NK-92 (cell line): ENCODE results near the gene CCDC92.

Experiments used
- DNase-seq: peaks from one replicate; lab custom pipeline; 2025; ENCODE audit not compliant: unreplicated experiment; lab: John Stamatoyannopoulos, UW

The CCDC92 gene, protein sequence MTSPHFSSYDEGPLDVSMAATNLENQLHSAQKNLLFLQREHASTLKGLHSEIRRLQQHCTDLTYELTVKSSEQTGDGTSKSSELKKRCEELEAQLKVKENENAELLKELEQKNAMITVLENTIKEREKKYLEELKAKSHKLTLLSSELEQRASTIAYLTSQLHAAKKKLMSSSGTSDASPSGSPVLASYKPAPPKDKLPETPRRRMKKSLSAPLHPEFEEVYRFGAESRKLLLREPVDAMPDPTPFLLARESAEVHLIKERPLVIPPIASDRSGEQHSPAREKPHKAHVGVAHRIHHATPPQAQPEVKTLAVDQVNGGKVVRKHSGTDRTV

GRCh38 chr12:123972457-123973401 is at the start of gene CCDC92, which contains the start of gene ZNF664:
CCDC92 (minus strand) TSS chr12:123972831; CDS start chr12:123944305, 28,526 bp downstream.
ZNF664 (plus strand) TSS chr12:123973215; CDS start chr12:124012145, 38,930 bp downstream.
- peak; percentile 30 for DNase-seq

DNA sequence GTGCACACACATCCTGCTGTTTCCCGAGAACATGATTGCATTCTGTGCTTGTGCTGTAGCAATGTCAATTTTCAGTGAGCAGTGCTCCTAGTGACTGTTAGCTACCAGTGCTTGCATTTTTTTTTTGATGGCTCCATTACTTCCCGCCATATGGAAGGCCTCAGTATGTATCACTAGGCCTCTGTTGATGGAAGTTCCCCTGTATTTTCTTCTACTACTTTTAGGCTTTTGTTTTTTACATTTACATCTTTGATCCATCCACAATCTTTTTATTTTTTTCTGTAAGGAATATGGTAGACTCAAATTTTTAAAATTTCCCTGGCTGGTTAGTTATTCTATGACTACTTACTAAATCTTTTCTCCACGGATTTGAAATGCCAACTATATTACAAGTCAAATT is 49.5 kb upstream of the CCDC92 start:
- no peak for DNase-seq

- DNase-seq = no peak
These were observed 48.4 kb upstream of the CCDC92 start for GRCh38 chr12:124021007-124021406.

- DNase-seq = no peak
These were observed 47.9 kb upstream of the CCDC92 start for GRCh38 chr12:124020514-124020949.

GRCh38 chr12:124019115-124019514 is 46.5 kb upstream of the CCDC92 start:
- no peak for DNase-seq

GRCh38 chr12:124018539-124018938 is 45.9 kb upstream of the CCDC92 start:
- DNase-seq = no peak

DNA sequence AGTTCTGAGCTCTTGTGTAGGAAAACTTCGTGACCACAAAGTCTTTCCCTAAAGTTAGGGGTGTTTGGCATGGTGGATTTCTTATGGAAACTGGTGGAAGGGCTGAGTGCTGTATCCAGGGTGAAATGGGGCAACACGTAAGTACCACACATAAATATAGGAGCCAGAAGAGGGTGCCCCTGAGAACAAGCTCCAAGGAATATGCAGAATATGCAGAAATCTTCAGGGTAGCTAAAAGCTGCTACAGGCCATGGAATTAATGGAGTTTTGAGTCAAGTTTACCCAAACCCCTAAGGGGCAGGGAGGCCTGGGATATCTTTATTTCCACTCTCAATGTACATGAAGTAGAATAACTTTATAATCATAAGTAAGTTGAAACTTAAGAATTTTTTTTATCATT is 44.4 kb upstream of the CCDC92 start:
- DNase-seq = no peak

GRCh38 chr12:124015494-124016461 is 43.1 kb upstream of the CCDC92 start:
- no peak for DNase-seq

DNA sequence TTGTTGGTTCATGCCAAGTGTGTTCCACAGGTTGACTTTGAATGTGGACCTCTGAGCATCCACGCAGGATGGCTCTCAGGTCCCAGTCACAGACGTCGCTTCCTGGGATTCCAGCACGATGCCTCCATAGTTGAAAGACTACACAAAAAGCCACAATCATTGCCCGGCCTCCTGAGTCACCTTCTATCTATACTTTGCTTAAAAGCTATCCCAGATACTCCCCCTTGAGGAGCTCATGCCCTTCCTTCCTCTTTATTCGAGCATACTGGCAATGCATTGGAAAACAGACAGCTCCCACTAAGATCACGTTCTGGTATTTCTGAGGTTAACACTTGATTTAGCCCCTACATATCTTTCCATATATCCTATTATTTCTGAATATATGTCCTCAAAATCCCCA is 40.4 kb upstream of the CCDC92 start:
- DNase-seq = no peak

- no peak for DNase-seq
These were observed 38.9 kb upstream of the CCDC92 start for GRCh38 chr12:124011435-124012115.

DNA sequence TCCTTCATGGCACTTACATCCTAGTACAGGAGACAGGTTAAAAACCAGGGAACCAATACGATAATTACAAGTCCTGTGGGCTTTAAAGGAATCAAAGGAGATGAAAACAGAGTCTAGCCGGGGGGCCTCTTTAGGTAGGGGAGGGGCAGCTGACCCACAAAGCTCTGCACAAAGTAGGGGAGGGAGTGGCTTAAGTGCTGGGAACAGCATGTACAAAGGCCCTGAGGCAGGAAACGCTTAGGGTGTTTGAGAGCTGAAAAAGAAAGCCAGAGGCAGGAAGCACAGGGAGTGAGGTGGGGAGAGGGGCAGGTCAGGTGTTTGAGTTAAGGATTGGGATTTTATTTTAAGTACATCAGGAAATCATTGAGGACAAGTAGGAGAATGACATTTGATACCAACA is 38.1 kb upstream of the CCDC92 start:
- no peak for DNase-seq

GRCh38 chr12:124009781-124010180 is 37.1 kb upstream of the CCDC92 start:
- no peak for DNase-seq

- DNase-seq = no peak
These were observed 36.0 kb upstream of the CCDC92 start for GRCh38 chr12:124008595-124008994.

- no peak for DNase-seq
These were observed 35.4 kb upstream of the CCDC92 start for GRCh38 chr12:124007826-124008570.

GRCh38 chr12:124006846-124007713 is 34.4 kb upstream of the CCDC92 start:
- DNase-seq = no peak

GRCh38 chr12:124006085-124006845 is 33.6 kb upstream of the CCDC92 start:
- DNase-seq = no peak

GRCh38 chr12:124004233-124004875 is 31.7 kb upstream of the CCDC92 start:
- DNase-seq = no peak
